ENCODE data around the gene DPH7. TPM values are rescaled to one million over a fixed set of nuclear protein-coding genes. Genes with fewer than 3 reads are reported as not detected.
"Not testable (repeated sequence)": the region's sequence is repeated elsewhere in the genome, so short reads cannot be mapped to it uniquely, and the experiment has no call there.

Gene DPH7
- total and polyA plus RNA-seq, 10 donors, result 31.7 to 80.5 (median 41.2) TPM

DNA sequence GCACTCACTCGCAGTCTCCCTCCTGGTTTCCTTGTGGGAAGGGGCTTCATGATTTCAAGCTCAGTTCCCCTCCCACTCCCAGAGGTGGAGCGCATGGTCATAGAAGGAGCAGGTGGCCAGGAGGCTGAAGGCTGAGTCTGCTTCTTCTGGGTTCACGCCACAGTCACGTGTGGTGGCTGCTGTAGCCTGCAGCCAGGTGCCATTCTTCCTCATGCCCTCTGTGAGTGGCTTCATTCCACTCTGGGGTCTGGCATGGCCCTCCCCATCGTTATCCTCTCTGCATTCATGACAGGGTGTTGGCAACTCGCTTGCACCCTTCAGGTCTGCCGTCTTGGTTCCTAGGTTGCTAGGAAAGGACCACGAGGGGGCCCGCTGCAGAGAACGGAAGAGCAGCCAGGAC, 23.5 kb downstream of the DPH7 start:
- Histone ChIP-seq H3K4me1 (peaks cover 5 to 24% (median 10%) of the 10 kb centered on the region in 6 donors), H3K9me3 (no peaks in the 10 kb centered on the region), H3K27me3 (replicated peaks in 1 of 7) (no peaks in the 10 kb centered on the region), H3K4me3 (no peak overlapping the region), H3K36me3 (peaks cover 0 to 70% (median 46%) of the 10 kb centered on the region in 6 donors), H3K27ac (no peak overlapping the region)
- intact Hi-C loops (cut with DNase I; ENCODE audit: low total_unique reads), result no loop called here
- no peak for DNase-seq
- WGBS, 5 donors, result 93 to 98% (median 95%) methylated on average over 9 to 10 of the region's 10 CpGs
- no peak for TF ChIP-seq POLR2AphosphoS5 (IDR thresholded peaks at IDR 0.05)
- no peak for TF ChIP-seq POLR2A (IDR thresholded peaks at IDR 0.05)
- TF ChIP-seq, protein P1, sequence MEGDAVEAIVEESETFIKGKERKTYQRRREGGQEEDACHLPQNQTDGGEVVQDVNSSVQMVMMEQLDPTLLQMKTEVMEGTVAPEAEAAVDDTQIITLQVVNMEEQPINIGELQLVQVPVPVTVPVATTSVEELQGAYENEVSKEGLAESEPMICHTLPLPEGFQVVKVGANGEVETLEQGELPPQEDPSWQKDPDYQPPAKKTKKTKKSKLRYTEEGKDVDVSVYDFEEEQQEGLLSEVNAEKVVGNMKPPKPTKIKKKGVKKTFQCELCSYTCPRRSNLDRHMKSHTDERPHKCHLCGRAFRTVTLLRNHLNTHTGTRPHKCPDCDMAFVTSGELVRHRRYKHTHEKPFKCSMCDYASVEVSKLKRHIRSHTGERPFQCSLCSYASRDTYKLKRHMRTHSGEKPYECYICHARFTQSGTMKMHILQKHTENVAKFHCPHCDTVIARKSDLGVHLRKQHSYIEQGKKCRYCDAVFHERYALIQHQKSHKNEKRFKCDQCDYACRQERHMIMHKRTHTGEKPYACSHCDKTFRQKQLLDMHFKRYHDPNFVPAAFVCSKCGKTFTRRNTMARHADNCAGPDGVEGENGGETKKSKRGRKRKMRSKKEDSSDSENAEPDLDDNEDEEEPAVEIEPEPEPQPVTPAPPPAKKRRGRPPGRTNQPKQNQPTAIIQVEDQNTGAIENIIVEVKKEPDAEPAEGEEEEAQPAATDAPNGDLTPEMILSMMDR (IDR thresholded peaks at IDR 0.05 in 8 of 11, conservative IDR thresholded peaks at IDR 0.05 in 3 of 11), result no peak

DNA sequence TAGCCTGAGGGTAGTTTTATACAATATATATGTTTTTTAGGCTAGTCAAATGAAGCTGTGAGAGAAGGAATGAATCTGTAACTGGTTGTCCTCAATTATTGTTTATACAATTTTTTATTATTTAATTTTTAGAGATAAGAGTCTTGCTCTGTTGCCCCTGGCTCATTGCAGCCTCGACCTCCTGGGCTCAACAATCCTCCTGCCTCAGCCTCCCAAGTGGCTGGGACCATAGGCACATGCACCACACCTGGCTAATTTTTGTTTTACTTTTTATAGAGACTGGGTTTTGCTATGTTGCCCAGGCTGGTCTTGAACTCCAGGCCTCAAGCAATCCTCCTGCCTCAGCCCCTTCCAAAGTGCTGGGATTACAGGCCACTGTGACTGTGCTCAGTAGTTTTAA, 24.4 kb downstream of the DPH7 start:
- no peak for DNase-seq
- H3K4me3 ChIP-seq, result no peak overlapping the region
- WGBS, 5 donors, result 84 to 100% (median 96%) methylated on average over 1 of the region's 1 CpG
- H3K9me3 ChIP-seq, result no peaks in the 10 kb centered on the region
- TF ChIP-seq POLR2A (IDR thresholded peaks at IDR 0.05) (no peak), POLR2AphosphoS5 (IDR thresholded peaks at IDR 0.05) (no peak)
- TF ChIP-seq, protein P1 (IDR thresholded peaks at IDR 0.05 in 8 of 11, conservative IDR thresholded peaks at IDR 0.05 in 3 of 11), result no peak
- no peaks in the 10 kb centered on the region for H3K27me3 ChIP-seq (replicated peaks in 1 of 7)
- H3K4me1 ChIP-seq, result peaks cover 11 to 32% (median 18%) of the 10 kb centered on the region in 6 donors
- intact Hi-C loops (cut with DNase I; ENCODE audit: low total_unique reads), result no loop called here
- peaks cover 0 to 62% (median 40%) of the 10 kb centered on the region in 6 donors for H3K36me3 ChIP-seq
- H3K27ac ChIP-seq, result no peak overlapping the region

DNA sequence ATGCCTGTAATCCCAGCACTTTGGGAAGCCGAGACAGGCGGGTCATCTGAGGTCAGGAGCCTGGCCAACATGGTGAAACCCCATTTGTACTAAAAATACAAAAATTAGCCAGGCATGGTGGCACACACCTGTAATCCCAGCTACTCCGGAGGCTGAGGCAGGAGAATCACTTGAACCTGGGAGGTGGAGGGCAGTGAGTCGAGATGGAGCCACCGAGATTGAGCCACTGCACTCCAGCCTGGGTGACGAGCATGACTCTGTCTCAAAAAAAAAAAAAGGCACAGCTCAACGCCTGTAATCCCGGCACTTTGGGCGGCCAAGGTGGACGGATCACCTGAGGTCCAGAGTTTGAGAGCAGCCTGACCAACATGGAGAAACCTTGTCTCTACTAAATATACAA, 25.1 kb downstream of the DPH7 start:
- H3K27ac ChIP-seq; H3K4me3 ChIP-seq; intact Hi-C loops (cut with DNase I; ENCODE audit: low total_unique reads); H3K27me3 ChIP-seq (replicated peaks in 1 of 7); H3K9me3 ChIP-seq; DNase-seq: not testable (repeated sequence)
- Histone ChIP-seq H3K4me1 (peaks cover 11 to 39% (median 25%) of the 10 kb centered on the region in 6 donors), H3K36me3 (peaks cover 0 to 55% (median 38%) of the 10 kb centered on the region in 6 donors)
- 91 to 98% (median 92%) methylated on average over 10 of the region's 10 CpGs for WGBS, 5 donors

DNA sequence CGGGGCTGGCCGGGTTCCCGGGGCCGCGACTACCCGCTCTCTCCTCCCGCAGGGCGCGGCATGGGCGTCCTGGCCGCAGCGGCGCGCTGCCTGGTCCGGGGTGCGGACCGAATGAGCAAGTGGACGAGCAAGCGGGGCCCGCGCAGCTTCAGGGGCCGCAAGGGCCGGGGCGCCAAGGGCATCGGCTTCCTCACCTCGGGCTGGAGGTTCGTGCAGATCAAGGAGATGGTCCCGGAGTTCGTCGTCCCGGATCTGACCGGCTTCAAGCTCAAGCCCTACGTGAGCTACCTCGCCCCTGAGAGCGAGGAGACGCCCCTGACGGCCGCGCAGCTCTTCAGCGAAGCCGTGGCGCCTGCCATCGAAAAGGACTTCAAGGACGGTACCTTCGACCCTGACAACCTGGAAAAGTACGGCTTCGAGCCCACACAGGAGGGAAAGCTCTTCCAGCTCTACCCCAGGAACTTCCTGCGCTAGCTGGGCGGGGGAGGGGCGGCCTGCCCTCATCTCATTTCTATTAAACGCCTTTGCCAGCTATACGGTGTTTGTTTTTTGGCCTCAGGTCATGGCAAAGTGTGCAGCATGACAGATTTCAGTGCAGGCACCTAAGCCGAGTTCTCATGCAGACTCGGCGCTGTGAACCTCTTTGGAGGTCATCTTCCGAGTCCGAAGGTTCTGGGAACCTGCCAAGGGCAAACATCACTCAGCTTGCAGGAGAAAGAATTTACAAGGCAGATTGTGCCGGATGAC, 26.5 kb downstream of the DPH7 start:
- 12 to 28% (median 13%) methylated on average over 28 to 58 of the region's 58 CpGs for WGBS, 5 donors
- Histone ChIP-seq H3K9me3 (no peaks in the 10 kb centered on the region), H3K27me3 (replicated peaks in 1 of 7) (no peaks in the 10 kb centered on the region), H3K4me1 (peaks cover 15 to 54% (median 27%) of the 10 kb centered on the region in 6 donors), H3K4me3 (peak overlapping the region; percentile 81 to 98 (median 92)), H3K27ac (peak overlapping the region; percentile 72 to 93 (median 91)), H3K36me3 (peaks cover 0 to 41% (median 23%) of the 10 kb centered on the region in 6 donors)
- intact Hi-C loops (cut with DNase I; ENCODE audit: low total_unique reads), result no loop called here
- TF ChIP-seq, protein P1 (IDR thresholded peaks at IDR 0.05 in 8 of 11, conservative IDR thresholded peaks at IDR 0.05 in 3 of 11), result no peak
- no peak for TF ChIP-seq POLR2AphosphoS5 (IDR thresholded peaks at IDR 0.05)
- TF ChIP-seq POLR2A (IDR thresholded peaks at IDR 0.05), result no peak
- DNase-seq, result no peak

Measured in spleen (tissue), 11 donors.